Choroid plexus epithelial cell (primary cell): ENCODE results near the gene TES.
A peak's percentile ranks its signal among the peaks of the same experiment; 100 is the strongest.
"Not testable (repeated sequence)": the region's sequence is repeated elsewhere in the genome, so short reads cannot be mapped to it uniquely, and the experiment has no call there.

Source experiments
- DNase-seq: peaks from one replicate; pipeline ENCODE4 v3.0.0-alpha.2; 2010; ENCODE audit warnings: low read depth
- H3K4me3 ChIP-seq: 2 replicates; pipeline ENCODE4 v1.5.1; 2011; ENCODE audit warnings: low read depth, mild to moderate bottlenecking, control low read depth, low read length, moderate library complexity
- TF ChIP-seq, protein P1 (sequence below): conservative IDR thresholded peaks from 2 replicates; pipeline ENCODE4 v1.5.1; 2011; ENCODE audit warnings: low read depth, mild to moderate bottlenecking, control low read depth, inconsistent platforms, low read length, moderate library complexity

TES gene

DNA sequence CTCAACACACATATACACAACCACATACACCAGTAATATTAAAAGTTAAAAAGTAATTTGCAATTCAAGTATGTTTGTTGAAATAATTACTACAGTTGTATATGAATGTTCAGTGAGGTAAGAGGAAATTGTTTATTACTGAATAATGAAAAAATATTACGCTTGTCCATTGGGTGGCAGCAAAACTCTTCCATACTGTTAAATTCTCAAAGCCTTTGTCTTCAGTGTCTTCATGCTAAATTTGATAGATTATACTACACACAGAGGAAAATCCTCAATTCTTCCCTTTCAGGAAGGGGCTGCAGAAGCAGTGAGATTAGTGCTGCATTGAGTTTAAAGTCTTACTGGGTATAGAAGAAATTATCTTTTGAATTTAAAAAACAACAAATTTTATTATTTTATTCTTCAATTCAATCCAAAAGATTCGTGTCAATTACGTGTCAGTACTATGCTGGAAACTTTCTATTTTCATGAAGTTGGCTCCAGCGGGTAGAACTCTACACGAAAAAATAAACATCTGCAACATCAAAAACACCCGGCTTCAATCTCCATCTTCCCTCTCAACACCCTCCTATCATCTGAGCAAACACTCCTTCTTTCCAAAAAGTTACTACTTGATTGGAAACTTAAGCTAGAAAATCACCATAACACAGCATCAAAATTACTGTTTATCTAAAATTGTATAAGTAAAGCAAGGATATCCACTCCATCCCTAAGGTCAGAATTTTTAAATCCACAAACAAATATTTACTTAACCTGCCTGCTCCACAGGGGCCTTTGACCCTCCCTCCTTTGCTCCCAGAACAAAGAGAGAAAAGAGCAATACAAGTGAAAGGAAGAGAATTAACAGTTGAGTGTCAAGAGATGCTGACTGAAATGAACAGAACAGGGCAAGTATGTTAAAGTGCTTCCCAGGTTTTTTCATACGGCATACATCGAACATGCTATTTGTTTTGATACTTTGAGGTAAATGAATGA lies 37.0 kb upstream of the TES start:
- peak; percentile 83 for DNase-seq
- TF ChIP-seq, protein P1, sequence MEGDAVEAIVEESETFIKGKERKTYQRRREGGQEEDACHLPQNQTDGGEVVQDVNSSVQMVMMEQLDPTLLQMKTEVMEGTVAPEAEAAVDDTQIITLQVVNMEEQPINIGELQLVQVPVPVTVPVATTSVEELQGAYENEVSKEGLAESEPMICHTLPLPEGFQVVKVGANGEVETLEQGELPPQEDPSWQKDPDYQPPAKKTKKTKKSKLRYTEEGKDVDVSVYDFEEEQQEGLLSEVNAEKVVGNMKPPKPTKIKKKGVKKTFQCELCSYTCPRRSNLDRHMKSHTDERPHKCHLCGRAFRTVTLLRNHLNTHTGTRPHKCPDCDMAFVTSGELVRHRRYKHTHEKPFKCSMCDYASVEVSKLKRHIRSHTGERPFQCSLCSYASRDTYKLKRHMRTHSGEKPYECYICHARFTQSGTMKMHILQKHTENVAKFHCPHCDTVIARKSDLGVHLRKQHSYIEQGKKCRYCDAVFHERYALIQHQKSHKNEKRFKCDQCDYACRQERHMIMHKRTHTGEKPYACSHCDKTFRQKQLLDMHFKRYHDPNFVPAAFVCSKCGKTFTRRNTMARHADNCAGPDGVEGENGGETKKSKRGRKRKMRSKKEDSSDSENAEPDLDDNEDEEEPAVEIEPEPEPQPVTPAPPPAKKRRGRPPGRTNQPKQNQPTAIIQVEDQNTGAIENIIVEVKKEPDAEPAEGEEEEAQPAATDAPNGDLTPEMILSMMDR = peak; percentile 49
- H3K4me3 ChIP-seq = no peak overlapping the region

DNA sequence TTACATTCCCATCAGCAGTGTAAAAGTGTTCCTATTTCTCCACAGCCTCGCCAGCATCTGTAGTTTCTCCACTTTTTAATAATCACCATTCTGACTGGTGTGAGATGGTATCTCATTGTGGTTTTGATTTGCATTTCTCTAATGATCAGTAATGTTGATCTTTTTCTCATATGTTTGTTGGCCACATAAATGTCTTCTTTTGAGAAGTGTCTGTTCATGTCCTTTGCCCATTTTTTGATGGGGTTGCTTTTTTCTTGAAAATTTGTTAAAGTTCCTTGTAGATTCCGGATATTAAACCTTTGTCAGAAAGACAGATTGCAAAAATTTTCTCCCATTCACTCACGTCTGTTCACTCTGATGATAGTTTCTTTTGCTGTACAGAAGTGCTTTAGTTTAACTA lies 35.2 kb upstream of the TES start:
- not testable (repeated sequence) for H3K4me3 ChIP-seq, DNase-seq

DNA sequence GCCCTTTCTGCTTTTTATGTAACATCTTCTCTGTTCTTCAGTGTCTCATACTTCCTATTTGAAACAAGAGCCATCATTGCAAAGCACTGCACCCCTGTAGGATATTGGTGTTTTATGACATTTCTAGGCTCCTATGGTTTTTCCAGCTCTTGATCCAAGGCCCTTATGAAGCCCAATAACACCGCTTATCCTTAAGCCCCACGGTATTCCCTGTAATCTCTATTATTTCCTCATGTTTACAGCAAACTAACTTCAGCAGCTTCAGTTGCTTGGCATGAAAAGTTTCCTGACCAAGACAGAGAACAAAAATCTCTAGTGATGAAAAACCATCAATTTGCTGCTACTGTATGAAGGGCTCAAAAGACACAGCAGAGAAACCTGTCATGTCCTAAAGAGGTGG lies 34.1 kb upstream of the TES start:
- no peak overlapping the region for H3K4me3 ChIP-seq
- TF ChIP-seq, protein P1 = no peak
- DNase-seq = no peak

GRCh38 chr7:116177009-116177408 lies 33.3 kb upstream of the TES start:
- H3K4me3 ChIP-seq = no peak overlapping the region
- TF ChIP-seq, protein P1 = no peak
- DNase-seq = peak; percentile 95

DNA sequence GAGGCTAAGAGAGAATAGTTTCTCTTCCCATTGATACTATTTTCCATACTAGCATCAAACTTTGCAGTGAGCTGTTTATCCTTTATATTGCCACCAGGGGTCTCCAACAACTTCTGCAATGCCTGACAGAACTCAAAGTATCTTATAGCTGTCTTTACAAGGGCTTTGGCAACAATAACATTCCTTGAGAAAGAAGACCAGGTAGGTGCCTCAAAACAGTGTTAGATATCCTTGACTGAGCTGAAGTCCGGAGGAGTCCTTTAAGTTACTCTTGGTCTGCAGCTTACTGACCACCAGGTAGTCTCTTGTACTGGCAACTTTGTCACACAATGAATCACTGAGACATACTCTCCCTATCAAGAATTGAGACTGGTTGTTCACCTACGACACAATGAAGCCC lies 30.0 kb upstream of the TES start:
- TF ChIP-seq, protein P1 = peak; percentile 79
- peak; percentile 85 for DNase-seq
- H3K4me3 ChIP-seq = no peak overlapping the region

DNA sequence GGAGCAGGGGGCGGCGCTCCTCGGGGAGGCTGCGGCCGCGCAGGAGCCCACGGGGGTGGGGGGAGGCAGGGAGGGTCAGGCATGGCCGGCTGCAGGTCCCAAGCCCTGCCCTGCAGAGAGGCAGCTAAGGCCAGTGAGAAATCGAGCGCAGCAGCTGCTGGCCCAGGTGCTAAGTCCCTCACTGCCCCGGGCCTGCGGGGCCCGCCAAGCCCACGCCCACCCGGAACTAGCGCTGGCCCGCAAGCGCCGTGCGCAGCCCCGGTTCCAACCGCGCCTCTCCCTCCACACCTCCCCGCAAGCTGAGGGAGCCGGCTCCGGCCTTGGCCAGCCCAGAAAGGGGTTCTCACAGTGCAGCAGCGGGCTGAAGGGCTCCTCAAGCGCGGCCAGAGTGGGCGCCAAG lies 28.3 kb upstream of the TES start:
- TF ChIP-seq, protein P1 = no peak
- no peak for DNase-seq
- H3K4me3 ChIP-seq = no peak overlapping the region

DNA sequence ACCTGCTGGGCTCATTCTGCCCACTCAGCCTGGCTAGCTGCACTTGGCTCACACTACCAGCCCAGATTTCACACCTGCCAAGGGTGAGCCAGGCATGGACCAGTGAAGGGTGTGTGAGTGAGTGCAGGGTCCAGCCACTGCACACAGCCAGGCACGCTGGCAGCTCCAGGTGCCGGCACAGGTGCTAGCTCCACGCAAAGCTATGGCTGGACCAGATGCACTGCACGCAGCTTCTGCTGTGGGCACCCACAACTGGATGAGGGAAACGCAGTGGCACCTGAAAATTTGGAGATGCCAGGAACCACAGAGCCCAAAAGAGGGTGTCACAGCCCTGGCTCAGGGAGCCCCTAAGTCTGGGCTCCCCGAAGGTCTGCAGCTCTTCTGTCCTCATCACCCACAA lies 24.9 kb upstream of the TES start:
- no peak overlapping the region for H3K4me3 ChIP-seq
- TF ChIP-seq, protein P1 = no peak
- DNase-seq = no peak
